HG03565 (cell line): ENCODE measurements around the gene ULK1.

Source experiments
- ATAC-seq: cut with Tn5 transposase; IDR thresholded peaks from one replicate; pipeline ENCODE4 v1.9.1; 2021; ENCODE audit warnings: mild to moderate bottlenecking, moderate library complexity; ENCODE audit not compliant: unreplicated experiment

Gene ULK1

DNA sequence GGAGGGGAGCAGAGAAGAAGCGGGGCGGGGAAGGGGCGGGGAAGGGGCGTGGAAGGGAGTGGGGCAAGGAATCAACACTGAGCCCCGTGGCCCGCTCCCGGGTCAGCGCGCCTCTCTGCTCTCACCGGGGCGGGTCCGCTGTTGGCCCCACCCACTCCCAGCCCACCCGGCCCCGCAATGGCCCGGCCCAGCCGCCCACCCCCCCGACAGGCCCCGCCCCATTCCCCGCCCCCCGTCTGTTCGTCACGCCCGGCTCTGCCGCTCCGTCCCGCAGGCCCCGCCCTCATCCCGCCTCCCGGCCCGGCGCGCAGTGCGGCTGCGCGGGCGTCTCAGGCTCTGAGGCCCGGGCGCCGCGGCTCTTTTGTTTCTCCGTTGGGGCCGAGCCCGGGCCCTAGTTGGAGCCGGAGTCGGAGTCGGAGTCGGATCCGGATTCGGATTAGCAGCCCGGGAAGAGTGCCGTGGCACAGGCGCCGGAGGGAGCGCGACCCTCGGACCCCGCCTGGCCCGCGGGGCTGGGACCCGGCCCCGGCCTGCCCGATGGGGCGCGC, at the start of gene ULK1:
Gene ULK1 (plus strand): TSS at position 310 of the 548 bp plus-strand sequence. CDS start 380 bp downstream, outside the sequence.
- peak; percentile 75 for ATAC-seq

GRCh38 chr12:131844656-131845055, 49.8 kb upstream of the ULK1 start:
- no peak for ATAC-seq

DNA sequence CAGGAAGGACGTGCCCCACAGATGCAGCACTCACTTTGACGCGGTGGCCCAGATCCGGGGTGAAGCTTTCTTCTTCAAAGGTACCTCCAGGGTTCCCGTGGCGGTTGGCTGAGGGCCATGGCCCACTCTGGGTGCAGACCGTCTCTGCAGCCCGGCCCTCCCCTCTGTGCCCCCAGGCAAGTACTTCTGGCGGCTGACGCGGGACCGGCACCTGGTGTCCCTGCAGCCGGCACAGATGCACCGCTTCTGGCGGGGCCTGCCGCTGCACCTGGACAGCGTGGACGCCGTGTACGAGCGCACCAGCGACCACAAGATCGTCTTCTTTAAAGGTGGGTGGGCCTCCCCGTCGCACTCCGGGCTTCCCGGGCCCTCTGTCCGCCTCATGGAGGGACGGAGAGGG, 49.3 kb upstream of the ULK1 start:
- ATAC-seq: no peak

DNA sequence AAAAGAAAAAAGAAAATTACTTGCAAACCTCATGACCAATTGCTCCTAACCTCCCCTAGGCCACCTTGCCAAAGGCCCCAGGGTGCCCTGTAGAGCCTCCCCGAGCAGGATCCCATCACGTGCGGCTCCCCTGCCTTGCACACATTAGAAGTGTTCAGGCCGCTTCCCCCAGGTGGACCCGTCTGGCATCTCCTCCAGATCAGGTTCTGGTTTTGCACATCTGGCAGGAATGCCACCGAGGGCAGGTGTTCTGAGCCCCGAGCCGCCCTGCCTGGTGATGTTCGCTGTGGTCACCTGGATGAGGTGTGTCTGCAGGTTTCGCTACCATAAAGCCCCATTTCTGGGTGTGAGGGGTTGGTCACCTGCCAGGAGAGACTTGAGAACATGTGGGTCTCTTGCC, 47.0 kb upstream of the ULK1 start:
- ATAC-seq: no peak

- no peak for ATAC-seq
These were observed 45.7 kb upstream of the ULK1 start for GRCh38 chr12:131848753-131849152.

DNA sequence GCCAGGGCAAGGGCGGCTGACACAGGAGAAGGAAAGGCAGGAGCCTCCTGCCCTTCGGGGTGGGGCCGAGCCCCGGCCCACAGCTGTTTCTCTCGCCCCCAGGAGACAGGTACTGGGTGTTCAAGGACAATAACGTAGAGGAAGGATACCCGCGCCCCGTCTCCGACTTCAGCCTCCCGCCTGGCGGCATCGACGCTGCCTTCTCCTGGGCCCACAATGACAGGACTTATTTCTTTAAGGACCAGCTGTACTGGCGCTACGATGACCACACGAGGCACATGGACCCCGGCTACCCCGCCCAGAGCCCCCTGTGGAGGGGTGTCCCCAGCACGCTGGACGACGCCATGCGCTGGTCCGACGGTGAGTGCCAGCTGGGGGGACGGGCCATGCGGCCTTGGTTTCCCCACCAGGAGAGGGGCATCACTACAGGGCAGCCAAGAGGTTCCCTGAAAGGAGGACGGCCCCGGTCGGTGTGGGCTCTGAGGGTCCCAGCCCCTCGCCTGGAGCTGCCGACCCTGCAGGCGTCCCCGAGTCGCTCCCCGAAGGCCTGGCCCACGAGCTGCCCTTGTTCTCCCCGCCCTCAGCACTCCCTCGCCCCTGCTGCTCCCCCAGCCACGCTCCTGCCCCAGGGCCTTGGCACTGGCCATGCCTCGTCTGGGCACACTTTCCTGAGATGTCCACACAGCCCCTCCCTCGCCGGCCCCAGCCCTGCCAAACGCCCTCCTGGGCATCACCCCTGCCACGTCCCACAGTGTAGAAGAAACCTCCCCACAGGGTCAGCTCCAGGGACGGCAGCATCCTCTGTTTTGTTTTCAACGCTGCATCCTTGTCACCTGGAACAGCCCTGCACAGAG, 44.5 kb upstream of the ULK1 start:
- ATAC-seq: no peak

DNA sequence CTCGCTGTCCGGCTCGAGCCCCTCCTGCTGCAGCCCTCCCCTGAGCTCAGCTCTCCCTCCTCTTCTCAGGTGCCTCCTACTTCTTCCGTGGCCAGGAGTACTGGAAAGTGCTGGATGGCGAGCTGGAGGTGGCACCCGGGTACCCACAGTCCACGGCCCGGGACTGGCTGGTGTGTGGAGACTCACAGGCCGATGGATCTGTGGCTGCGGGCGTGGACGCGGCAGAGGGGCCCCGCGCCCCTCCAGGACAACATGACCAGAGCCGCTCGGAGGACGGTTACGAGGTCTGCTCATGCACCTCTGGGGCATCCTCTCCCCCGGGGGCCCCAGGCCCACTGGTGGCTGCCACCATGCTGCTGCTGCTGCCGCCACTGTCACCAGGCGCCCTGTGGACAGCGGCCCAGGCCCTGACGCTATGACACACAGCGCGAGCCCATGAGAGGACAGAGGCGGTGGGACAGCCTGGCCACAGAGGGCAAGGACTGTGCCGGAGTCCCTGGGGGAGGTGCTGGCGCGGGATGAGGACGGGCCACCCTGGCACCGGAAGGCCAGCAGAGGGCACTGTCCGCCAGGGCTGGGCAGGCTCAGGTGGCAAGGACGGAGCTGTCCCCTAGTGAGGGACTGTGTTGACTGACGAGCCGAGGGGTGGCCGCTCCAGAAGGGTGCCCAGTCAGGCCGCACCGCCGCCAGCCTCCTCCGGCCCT, 43.4 kb upstream of the ULK1 start:
- ATAC-seq: no peak

- ATAC-seq: no peak
These were observed 42.5 kb upstream of the ULK1 start for GRCh38 chr12:131851741-131852550.

- no peak for ATAC-seq
These were observed 41.7 kb upstream of the ULK1 start for GRCh38 chr12:131852551-131853299.

DNA sequence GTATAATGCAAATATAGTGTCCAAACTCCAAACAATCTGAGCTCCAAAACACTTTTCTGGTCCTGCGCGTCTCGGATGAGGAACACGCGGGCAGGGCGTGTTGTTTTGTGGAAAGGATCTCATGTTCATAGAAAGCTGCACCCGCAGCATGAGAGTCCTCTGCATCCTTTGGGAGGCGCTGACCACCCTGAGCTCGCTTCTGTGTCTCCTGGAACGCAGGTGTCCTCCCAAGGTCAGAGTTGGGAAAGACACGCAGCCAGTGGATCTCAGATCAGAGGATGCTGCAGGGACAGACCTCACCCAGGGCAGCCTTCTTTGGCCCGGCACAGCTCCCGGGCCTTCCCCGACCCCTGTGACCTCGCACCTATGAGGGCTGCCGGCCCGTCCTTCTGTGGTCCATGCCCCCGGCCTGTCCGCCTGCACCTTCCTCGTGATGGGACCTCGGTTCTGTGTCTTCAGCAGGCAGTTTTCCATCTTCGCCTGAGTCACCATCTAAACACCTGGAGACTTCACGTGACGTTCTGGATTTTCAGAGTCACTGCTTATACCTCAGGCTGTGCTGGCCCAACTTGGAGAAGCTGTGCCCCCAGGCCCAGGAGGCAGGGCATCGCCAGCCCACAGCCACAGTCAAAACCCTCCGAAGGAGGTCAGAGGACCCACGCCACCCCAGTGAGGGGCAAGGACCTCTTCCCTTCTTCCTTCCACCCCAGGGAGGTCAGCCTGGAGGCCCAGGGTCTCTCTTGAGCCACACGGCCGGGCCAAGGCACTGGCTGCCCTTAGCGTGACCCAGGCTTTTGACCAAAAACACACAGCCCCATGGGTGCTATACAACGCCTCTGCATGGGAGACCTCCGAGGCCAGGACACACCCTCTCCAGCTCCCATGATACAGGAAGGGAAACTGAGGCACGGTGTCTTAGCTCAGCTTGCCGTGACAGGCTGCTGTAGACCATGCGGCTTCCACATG, 40.3 kb upstream of the ULK1 start:
- no peak for ATAC-seq

DNA sequence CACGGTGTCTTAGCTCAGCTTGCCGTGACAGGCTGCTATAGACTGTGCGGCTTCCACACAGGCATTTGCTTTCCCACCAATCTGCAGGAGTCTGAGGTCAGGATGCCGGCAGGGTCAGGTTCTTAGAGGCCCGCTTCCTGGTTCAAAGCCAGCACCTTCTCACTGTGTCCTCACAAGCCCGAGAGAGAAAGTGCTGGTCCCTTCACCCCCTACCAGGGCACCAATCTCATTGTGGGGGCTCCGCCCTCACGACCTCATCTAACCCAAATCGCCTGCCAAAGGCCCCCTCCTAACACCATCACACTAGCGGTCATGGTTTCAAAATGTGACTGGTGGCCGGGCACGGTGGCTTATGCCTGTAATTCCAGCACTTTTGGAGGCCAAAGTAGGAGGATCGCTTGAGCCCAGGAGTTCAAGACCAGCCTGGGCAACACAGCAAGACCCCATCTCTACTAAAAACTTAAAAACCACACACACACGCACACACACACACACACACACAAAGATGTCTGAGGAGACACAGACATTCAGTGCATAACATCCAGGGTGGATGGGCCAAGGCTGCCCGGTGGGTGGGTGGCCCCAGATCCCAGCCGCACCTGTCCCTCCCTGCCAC, 39.5 kb upstream of the ULK1 start:
- ATAC-seq: no peak

- ATAC-seq: no peak
These were observed 38.8 kb upstream of the ULK1 start for GRCh38 chr12:131855521-131856142.

DNA sequence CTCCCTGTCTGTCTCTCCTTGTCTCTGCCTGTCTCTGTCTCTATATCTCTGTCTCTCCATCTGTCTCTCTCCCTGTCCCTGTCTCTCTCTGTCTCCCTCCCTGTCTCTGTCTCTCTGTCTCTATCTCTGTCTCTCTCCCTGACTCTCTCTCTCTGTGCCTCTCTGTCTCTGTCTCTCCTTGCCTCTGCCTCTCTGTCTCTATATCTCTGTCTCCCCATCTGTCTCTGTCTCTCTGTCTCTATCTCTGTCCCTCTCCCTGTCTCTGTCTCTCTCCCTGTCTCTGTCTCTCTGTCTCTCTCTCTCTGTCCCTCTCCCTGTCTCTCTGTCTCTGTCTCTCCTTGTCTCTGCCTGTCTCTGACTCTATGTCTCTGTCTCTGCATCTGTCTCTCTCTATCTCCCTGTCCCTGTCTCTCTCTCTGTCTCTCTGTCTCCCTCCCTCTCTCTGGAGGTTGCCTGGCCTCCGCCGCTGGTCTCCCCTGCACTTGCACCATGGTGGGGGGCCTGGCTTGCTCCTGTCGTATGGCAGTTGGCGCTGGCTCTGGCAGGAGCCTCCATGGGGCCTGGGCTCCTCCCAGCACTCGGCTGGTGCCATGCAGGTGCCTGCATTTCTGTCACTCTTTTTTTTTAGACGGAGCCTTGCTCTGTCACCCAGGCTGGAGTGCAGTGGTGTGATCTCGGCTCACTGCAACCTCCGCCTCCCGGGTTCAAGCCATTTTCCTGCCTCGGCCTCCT, 37.9 kb upstream of the ULK1 start:
- ATAC-seq: no peak

- no peak for ATAC-seq
These were observed 36.2 kb upstream of the ULK1 start for GRCh38 chr12:131857908-131858850.

DNA sequence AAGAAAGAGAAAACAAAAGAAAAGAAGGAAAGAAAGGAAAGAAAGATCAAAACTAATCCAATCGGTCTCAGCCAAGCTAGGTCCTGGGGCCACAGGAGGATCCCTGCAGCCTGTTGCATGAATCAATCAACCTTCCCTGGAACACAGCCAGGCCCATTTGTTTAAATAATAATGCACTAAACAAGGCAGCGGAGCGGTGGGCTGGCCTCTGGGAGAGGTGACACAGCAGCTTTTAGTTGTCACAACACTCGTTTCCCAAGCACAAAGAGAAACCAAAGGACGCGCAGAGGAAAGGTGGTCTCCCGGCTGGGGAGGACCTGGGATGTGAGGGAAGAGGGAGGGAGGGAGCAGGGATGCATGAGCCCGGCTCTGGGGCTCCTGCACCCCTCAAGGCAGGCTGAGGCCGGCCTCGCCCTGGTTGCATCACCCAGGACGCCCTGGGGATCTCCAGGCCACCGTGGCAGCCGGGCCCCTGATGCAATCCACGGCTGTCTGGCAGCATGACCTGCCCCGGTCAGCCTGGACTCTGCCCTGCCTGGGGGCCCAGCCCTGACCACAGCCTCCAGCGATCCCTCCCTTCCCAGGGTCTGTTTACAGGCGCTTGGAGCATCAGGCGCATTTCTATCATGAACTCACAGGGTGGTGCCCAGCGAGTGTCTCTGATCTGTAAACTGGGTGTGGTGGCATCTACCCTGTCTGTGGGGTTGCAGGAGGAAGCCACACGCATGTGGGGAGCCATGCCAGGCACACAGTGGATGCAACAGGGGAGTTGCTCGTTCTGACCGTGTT, 33.8 kb upstream of the ULK1 start:
- ATAC-seq: no peak
